Kidney capillary endothelial cell (primary cell): ENCODE data around the gene RHCE.
"Not testable (repeated sequence)": the region's sequence is repeated elsewhere in the genome, so short reads cannot be mapped to it uniquely, and the experiment has no call there.

Source experiments
- DNase-seq: peaks from one replicate; pipeline ENCODE4 v3.0.0-alpha.2; 2018; ENCODE audit warnings: low spot score

RHCE gene

DNA sequence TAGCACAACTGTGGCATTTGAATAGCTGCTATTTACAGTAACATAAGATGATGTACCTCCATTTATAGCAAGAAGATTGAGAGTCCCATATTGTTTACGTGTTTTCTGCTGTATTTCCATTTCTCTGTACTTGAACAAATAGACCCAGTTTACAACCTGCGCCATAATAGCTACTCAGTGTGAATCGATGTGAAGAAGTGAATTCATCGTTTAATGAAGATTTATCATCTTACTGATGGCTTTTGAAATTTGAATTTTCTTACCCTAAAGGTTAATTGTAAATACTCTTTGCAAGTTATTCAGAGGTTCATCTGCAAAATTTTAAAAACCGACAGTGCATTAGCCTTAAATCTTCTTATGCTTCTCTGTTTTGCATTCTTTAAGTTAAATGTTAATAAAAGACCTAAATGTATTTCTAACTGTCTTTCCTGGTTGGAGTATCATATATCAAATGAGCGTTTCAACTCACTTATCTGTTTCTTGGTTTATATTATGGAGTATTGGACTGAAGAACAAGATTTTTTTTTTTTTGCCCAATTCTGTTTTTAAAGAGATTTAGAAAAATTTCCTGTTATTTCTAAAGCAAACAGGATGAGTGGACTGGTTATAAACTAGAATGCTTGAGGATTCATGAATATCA, 12.2 kb upstream of the RHCE start:
- no peak for DNase-seq

DNA sequence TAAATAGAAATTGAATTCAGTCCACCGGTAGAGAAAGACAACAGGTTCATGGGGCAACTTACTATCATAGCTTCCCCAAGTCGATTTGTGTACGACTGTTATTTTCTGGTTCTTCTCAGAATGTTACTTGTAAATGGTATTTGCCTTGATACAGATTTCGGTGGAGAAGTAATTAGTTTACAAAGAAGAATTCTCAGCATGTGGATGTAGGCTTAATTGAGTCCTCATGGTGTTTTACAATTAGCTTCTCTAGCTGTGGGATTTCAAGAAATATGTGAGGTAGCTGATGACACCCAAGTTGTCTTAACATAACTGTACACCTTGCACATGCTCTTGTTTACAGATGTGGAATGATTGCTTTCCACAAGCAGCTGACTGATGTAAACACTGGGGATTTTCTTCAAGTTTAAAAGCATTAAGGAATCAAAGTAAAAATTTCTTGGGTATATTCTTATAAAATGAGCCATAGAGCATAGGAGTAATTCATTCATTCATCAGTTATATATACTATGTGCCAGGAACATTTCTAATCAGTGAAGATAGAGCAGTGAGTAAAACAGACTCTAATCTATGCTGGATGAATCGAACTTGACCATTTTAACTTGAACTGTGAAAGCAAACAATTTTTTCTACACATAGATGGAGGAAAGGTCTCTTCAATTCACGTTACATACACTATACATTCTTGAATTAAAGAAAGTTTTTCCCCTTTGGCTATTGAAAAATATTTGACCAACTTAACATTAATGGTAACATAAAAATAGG, 11.5 kb upstream of the RHCE start:
- DNase-seq: no peak

DNA sequence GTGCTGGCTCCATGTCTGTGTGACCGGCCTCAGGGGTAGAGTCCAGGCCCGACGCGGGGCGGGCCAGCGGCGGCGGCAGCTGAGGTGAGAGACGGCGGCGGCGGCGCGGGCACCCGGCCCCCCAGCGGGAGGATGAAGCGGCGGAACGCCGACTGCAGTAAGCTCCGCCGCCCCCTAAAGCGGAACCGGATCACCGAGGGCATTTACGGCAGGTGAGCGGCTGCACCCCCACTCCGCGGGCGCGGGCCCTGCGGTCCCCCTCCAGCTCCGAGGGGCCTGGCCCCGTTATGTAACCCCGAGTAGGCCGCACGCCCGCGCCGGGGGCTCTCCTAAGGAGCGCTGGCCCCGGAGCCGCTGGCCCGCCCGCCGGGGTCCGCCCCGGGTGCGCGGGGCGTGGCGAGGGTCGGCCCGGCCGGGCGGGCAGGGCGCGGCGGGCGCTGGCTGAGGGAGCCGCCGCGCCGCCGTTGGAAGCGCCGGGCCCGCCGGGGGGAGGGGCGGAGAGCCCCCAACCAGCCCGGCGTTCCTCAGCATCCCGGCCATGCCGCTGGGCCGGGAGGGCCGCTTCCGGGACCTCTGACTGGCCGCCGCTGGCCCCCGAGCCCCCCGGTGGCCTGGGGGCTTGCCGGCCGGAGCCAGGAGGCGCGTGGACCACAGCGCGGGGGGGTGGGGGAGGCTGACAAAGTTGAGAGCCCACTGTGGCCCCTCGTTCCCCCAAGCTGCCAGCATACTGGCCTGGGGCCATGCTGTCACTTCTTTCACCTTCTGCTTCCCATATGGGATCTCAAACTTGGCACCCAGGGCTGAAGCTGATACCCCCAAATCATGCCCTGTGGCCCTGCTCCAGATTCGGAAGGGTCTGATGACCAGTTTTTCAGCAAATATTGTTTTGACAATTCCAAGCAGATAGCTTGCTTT, 10.6 kb upstream of the RHCE start:
- DNase-seq: no peak

DNA sequence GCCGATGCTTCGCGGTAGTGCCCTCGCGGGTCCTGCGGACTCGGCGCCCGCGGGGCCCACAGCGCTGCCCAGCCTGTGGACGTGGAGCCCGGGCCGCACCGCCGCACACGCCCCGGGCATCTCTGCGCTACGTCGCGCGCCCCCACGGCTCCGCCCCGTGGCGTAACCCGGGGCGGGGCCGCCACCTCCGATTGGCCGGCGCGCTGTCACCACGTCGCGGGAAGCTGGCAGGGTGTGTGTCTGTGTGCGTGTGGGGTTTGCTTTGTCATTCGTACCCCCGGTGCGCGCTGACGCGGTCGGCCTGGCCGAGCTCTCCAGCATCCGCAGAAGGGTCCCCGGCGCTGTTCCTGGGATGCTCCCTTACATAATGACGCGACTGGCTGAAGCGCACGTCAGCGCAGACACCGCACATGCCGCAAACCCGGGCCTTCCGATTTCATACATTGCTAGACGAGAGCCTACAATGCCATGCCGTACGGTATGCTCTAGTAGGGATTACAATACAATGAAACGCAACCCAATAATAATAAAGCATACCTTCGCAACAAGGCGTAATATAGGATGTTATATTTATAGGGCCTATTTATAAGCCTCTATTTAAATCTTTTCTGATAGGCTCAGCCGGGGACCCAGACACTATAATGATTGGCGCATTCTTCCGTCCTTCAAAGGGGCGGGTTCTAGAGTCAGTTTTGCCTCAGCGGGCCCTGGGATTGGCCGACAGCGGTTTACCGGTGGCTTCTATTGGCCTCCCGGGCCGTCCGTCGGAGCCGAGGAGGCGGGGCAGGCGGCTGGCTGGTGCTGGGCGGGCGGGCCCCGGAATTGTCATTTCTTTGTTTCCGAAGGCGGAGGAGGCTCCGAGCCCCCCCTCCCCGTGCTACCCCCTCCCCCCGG, 9.7 kb upstream of the RHCE start, which contains the start of gene MACO1:
Gene MACO1, plus strand, starts transcription at position 825 of the 894 bp plus-strand sequence. CDS start 202 bp downstream, outside the sequence.
- peak; percentile 93 for DNase-seq

DNA sequence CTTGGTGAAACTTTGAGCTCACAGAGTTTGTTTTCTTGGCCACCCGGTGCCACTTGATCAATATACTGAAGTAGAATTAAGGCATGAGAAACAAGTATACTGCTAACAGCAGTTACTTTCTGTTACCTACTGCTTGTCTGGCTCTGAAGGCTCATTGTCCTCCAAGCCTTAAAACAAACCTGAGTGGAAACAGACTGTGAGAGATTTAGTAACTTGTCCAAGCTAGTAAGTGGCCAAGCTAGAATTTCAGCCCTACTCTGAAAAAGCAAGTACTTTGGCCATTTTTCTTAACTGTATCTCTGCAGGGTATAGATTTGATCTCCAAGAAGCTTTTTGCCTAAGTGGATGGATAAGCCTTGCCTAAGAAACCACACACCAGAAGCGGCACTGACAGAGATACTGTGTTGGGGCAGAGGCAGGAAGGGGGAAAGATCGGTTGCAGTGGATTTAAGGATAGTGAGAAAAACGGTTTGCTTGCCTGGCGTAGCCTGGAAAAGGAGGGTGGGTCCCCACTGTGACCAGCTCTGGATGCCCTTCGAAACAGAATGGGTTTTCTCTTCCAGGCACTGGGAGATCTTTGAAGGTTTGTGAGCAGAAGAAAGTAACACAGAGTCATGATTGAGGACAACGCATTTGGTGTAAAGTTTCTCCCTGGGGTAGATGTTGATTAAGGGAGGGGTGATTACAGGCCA, 8.0 kb upstream of the RHCE start:
- DNase-seq: no peak

DNA sequence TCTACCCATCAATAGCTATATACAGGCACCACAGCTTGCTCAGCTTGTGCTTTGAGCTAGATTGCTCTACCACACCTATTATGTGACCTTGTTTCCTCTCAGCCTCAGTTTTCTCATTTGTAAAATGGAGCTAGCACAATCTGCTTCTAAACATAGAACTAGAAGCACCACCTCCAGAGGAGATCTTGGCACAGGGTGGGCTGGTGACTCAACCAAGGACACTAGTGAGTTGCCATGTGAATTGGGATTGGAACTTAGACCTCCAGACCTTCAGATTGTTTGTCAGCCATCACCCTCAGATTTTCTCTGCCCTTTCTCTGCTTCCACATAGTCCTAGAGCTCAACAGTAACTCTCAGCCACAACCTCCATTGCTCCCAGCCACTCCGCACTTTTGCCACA, 7.1 kb upstream of the RHCE start:
- DNase-seq: no peak

DNA sequence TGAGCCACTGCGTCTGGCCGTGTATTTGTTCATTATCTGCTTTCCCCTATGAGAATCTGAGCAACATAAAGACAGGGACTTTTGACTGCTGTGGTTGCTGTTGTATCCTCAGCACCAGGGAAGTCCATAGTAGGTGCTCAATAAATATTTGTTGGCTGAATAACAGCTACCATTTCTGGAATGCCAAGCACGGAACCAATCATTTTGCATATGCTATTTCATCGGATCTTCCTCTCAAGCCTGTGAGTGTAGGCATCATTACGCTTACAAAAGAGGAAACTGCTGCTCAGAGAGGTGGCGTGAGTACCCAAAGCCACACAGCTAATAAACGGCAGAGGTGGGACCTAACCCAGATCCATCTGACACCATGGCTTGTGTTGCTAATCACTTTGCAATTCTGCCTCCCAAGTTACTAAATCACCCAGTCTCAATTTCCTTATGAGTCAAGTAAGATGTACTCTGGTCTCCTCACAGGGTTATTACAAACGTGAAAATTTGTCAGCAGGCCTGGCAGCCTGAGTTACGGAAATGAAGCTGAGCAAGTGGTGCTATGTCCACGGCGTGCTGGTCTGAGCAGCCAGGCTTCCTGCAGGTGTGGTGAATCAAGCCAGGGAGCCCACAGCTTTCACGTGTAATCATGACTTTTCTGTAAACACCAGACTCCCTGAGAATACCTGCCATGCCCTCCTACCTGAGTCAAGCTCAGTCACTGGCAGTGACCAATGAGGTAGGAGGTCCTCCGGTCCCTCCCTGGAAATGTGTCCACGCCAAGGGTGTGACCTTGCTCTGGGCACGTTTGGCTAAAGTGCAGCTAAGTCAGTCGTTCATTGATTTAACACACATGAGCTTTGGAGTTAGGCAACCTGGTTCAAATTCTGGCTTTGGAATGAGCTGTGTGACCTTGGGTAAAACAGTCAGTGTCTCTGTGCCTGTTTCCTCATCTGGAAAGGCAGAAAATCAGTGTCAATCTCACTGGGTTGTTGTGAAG, 4.8 kb upstream of the RHCE start:
- no peak for DNase-seq

DNA sequence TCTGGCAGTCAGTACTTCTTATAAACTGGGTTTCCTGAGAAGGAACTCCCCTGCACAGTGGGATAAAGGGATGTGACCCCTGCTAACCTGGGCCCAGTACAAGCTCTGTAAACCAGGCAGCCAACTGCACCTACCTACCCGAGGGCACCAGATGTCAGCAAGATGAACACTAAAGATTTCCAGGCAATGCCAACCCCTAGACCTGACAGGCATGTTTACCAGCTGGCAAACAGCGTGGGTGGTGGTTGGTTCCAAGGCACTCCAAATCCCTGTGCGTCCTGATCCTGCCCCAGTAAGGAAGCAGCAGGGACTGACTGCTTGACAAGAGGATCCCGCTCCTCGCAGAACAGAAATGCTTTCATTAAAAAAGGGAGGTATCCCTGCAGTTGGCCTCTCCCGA, 2.6 kb upstream of the RHCE start:
- not testable (repeated sequence) for DNase-seq

DNA sequence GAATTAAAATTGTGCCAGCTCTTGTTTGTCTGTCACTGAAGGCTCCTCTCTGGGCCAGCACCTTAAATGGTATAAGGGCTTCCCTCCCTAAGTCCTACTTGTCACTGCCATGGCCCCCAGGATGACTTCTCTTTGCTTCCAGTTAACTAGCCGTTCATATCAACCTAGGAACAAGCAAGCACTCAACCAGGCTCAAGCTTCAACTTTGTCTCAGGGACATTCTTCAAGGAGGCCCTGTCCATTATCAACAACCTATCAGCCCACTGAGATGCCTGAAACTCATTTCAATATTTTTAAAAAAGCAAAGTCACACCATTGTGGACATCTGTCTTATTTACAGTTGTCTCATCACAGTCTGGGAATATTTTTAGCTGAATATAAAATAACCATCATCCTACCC, 1.3 kb downstream of the RHCE start:
- DNase-seq: not testable (repeated sequence)

DNA sequence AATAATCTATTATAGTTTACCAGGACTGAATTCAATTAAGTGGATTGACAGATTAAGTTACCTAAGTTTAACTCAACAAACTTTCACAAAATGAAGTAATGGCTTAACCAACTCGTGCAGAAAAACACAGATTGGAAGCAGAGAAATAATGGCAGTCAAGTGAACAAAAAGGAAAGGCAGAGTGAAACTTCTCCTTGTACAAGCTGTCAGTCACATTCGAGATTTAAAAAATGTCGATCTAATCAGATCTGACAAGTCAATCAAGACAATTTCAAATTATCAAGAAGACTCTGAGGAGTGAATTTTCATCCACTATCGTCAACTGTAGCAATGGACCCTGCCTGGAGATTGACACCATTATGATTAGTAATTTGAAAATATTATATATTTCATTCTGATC, 3.3 kb downstream of the RHCE start:
- not testable (repeated sequence) for DNase-seq

DNA sequence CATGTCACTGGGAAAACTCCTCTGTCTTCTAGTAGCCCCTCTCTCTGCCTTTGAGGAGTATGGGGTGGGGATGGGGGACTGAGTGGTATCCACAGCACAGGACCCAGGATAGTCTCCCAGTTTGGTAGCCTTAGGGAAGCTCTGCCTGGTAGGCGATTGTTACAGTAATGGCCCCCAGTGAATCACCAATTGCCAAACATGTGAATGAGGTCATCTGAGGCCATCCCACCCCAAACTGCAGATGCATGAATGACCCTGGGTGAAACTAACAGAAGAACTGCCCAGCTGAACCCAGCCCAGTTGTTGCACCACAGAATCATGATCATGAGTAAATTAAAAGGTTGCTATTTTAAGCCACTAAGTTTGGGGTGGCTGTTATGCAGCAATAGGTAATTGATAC, 6.0 kb downstream of the RHCE start:
- not testable (repeated sequence) for DNase-seq

DNA sequence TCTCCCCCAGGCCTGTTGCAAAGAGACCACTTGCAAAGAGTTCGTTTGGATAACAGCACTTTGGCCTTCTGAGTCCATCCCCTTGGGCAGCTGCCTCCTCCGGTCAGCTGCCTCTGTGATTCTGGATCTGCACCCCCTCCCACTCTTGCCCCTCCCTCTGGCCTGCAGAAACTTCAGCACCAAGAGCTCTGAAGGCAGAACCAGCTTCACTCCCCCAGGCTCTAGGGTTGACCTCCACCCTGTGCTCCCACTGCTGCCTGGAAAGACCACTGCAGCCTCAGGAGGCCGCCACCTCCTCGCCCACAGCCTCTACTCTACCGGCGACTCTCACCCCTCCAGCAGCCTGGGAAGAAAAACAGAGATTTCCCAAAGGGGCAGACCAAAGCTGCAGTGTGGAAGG, 6.5 kb downstream of the RHCE start:
- not testable (repeated sequence) for DNase-seq

DNA sequence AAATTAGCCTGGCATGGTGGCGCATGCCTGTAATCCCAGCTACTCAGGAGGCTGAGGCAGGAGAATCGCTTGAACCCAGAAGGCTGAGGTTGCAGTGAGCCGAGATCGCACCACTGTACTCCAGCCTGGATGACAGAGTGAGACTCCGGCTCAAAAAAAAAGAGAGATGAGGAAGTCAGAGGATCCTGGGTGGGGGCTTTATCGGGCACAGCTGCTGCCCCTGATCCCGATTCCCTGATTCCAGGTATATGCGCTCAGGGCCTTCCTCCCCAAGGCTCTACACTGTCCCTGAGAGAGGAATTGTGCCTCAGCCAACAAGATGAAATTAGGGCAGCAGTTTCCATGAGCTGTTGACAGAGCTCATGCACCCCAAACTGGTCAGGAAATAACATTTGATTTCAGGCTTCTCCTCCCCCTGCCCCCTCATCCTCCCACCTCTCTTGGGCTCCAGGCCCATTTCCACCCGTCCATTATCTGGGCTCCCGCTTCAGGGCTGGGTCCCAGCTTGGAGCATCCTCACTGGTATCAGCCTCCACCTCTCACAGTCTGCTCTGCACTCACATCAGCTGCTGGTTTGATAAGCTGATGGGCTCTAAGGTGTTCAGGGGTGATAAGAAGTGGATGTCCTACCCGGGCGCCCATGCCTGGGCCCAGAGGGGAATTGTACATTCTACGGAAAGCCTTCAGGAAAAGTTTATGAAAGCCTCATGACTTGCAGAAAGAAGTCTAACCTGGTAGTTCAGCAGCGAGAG, 7.6 kb downstream of the RHCE start:
- not testable (repeated sequence) for DNase-seq

DNA sequence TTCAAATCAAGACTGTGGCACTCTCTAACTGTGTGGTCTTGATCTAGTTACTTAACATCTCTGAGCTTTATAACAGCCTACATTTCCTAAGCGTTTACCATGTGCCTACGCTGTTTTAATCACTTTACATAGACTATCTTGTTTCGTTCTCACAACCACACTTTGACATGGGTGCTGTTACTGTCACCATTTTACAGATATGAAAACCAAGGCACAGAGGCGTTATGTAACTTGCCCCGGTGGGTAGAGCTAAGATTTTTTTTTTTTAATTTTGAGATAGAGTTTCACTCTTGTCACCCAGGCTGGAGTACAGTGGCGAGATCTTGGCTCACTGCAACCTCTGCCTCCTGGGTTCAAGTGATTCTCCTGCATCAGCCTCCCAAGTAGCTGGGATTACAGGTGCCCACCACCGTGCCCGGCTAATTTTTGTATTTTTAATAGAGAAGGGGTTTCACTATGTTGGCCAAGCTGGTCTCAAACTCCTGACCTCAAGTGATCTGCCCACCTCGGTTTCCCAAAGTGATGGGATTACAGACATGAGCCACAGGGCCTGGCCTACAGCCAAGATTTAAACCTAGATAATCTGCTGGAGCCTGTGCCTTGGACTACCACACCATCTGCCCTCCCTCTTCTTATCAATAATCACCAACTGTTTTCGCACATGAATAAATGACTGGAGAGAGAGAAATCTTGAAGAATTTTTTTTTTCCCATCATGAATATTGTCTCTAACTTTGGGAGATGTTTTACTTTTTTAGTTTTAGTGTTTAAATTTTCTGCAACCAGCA, 10.8 kb downstream of the RHCE start:
- not testable (repeated sequence) for DNase-seq

DNA sequence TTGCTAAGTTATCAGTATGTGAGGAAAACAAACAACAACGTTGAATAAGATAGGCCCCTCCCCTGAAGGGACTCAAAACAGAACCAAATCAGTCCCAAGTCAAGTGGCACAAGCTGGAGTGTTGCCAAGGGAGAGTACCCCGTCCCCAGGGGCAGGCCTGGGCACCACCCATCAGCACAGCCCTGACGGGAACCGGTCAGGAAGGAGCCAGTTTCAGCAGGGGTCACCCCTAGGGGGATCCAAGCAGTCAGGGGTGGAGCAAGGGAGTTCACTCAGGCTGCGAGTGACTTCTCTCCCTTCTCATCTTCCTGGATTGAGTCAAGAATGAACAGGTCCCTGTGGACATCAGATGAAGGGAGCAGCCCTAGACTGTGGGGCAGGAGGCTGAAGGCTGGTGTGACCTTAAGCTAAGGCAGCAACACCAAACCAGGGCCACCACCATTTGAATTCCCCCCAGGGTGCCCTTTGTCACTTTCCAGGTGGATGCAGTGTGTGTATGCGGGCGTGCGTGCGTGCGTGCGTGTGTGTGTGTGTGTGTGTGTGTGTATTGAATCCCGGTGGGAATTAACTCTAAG, 14.8 kb downstream of the RHCE start:
- not testable (repeated sequence) for DNase-seq

DNA sequence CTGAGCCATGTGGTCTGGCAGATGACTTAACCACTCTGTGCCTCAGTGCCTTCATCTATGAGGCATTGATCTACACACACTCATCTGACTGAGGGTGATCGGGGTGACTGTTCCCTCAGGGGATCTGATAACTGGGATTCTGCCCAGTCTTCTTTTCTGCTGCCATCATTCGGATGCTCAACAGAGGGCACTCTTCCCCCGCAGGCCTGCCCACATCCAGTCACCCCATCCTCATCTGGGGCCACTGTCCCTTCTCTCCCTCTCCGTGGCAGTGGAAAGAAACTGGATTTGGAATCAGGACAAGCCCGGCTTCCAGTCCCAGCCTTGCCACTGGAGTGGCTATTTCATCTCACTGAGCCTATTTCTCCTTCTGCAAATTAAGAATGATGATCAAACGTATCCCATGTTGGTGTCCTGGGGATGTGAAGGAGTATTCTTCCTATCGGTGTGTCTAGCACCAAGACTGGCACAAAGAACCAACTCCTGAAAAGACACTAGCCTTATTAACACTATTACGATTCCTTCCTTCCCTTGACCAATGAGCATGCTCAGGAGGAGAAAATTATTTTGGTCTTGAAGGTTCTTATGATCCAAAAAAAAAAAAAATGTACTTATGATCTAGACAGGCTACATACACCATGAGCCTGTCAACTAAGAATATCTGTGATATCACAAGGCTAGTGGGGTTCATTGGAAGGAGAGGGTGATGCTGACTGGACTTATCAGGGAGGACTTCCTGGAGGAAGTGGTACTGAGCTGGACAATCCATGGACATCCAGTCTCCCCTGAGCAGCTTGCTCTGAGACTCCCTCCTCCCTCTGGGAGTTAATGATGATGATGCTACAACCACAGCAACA, 17.4 kb downstream of the RHCE start:
- DNase-seq: not testable (repeated sequence)

DNA sequence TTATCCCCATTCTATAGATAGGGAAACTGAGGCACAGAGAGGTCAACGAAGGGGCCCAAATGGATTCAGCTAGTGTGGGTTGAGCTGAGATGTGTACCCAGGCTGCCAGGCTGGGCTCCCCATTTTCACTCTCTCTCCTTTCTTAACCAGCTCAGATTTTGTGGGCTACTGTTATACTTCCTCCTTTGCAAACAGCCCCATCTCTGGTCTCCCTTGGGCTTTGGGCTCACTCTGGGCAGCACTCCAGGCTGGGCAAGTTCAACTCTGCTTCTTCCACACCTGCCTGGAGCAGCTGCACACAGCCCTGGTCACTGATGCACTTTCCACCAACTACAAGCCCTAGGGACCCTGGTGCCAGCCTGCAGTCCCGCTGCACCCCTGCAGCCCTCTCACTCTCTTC, 22.5 kb downstream of the RHCE start:
- not testable (repeated sequence) for DNase-seq
